K562 (cell line): ENCODE results near the gene HEXIM2. TPM values are rescaled to one million over a fixed set of nuclear protein-coding genes. Genes with fewer than 3 reads are reported as not detected.
A peak's percentile ranks its signal among the peaks of the same experiment; 100 is the strongest.

Experiments used
- ADNP ChIP-seq: fragments of 200-800 bp; sonication (Bioruptor generic); IDR thresholded peaks from 2 replicates; pipeline ENCODE4 v1.6.1; 2016; ENCODE audit warnings: missing genetic modification characterization, missing compliant biosample characterization
- BHLHE40 ChIP-seq: IDR thresholded peaks from 2 replicates; pipeline ENCODE4 v1.6.1; 2011; ENCODE audit warnings: low read length, improper control_type of control experiment
- CCNT2 ChIP-seq: IDR thresholded peaks from 2 replicates; pipeline ENCODE4 v1.6.1; 2011; ENCODE audit warnings: borderline replicate concordance, low read depth, mild to moderate bottlenecking, moderate library complexity, mixed read lengths, low read length; ENCODE audit not compliant: insufficient read length; ENCODE audit errors: extremely low read depth
- CHD7 ChIP-seq: fragments of 200-600 bp; sonication (generic); IDR thresholded peaks from one replicate; pipeline ENCODE4 v1.6.1; 2012; ENCODE audit warnings: mild to moderate bottlenecking, low read depth, low read length, inconsistent platforms
- EWSR1 ChIP-seq: fragments of 450-650 bp; IDR thresholded peaks from 2 replicates; pipeline ENCODE4 v1.6.1; 2018; ENCODE audit warnings: borderline replicate concordance, mild to moderate bottlenecking, low read depth, moderate library complexity; ENCODE audit not compliant: partially characterized antibody
- NR2F6 ChIP-seq: fragments of 450-650 bp; formaldehyde crosslinking; IDR thresholded peaks from 2 replicates; pipeline ENCODE4 v1.4.0; 2020; ENCODE audit warnings: mild to moderate bottlenecking
- SIRT6 ChIP-seq: IDR thresholded peaks from one replicate; pipeline ENCODE4 v1.6.1; 2012; ENCODE audit warnings: low read depth, mild to moderate bottlenecking, control low read depth, inconsistent platforms, low read length, moderate library complexity
- YY1 ChIP-seq, 3 experiments: IDR thresholded peaks; 2 replicates each; pipeline ENCODE4 v1.6.1; 2011; ENCODE audit warnings: low read length in 2 of 3, mild to moderate bottlenecking in 2 of 3, moderate library complexity in 2 of 3, borderline replicate concordance in 1 of 3, control low read depth in 1 of 3, low read depth in 1 of 3; ENCODE audit not compliant: insufficient read depth in 3 of 3, insufficient replicate concordance in 2 of 3, control insufficient read depth in 1 of 3, insufficient read length in 1 of 3; ENCODE audit errors: extremely low read depth in 1 of 3
- ZNF121 ChIP-seq: sonication (generic); formaldehyde crosslinking; conservative IDR thresholded peaks from 2 replicates; pipeline ENCODE4 v1.8.0; 2022; ENCODE audit warnings: missing genetic modification reagents
- ZNF24 ChIP-seq: fragments of 450-650 bp; IDR thresholded peaks from 2 replicates; pipeline ENCODE4 v1.6.1; 2016
- ZNF395 ChIP-seq: fragments of 200-800 bp; sonication (Bioruptor generic); IDR thresholded peaks from 2 replicates; pipeline ENCODE4 v1.6.1; 2017; ENCODE audit warnings: missing genetic modification characterization, missing compliant biosample characterization
- ZNF695 ChIP-seq: fragments of 450-650 bp; formaldehyde crosslinking; IDR thresholded peaks from 2 replicates; pipeline ENCODE4 v1.4.0; 2020; ENCODE audit warnings: mild to moderate bottlenecking, moderate library complexity
- polyA plus RNA-seq, 8 experiments: library from polyadenylated mRNA; depleted of rRNA in 4 of 8; stranded (reverse) in 5 of 8; unstranded in 3 of 8; fragments of >200 nt; fragmentation: Nextera tagmentation in 2 of 8; fragmentation: Illumina TruSeq in 1 of 8; extraction: Ambion mirVana in 2 of 8; extraction: Trizol in 1 of 8; gene quantifications; 2 replicates each; pipeline versions ENCODE4 v1.2.1 to v1.2.3, GENCODE V29; 2011 to 2014; ENCODE audit warnings: inconsistent platforms in 1 of 8, missing spikeins in 1 of 8
- total RNA-seq, 7 experiments: library from RNA; depleted of rRNA in 6 of 7; stranded (reverse); fragments of >200 nt in 6 of 7; fragmentation: Illumina TruSeq in 2 of 7; extraction: Trizol in 2 of 7; gene quantifications; 2 replicates each; pipeline versions ENCODE4 v1.2.1 to v1.2.3, GENCODE V29; 2011 to 2021; ENCODE audit warnings: low replicate concordance in 1 of 7

The HEXIM2 gene
- total and polyA plus RNA-seq, 9 of the 15 experiments (the other 6 are each of a cell fraction or from before 2014, with no cell fraction given), result 0.69 to 3.4 (median 1.1) TPM; not detected in 2

- TF ChIP-seq CHD7 (no peak), EWSR1 (no peak), ZNF695 (CRISPR knock-in tag) (no peak), ZNF24 (no peak), ZNF395 (CRISPR knock-in tag) (no peak), NR2F6 (CRISPR knock-in tag) (no peak), YY1 (IDR thresholded peaks at IDR 0.05; ENCODE audit: borderline replicate concordance in 1 of 3, control insufficient read depth in 1 of 3, extremely low read depth in 1 of 3, insufficient read depth in 3 of 3, insufficient read length in 1 of 3, insufficient replicate concordance in 2 of 3, low read depth in 1 of 3, low read length in 2 of 3) (peak in 1 of 3 experiments; percentile 36), ZNF121 (CRISPR knock-in tag) (peak; percentile 43; the same call in 1 of the 2 replicates), CCNT2 (no peak), SIRT6 (no peak), ADNP (no peak), BHLHE40 (0 out of 2 replicates have a peak, but pooled peaks have one; percentile 19)
Measured at GRCh38 chr17:45132572-45133463, 28.9 kb upstream of the HEXIM2 start (continued).
